NB4 (cell line): ENCODE measurements around the gene NR1H3.
A peak's percentile ranks its signal among the peaks of the same experiment; 100 is the strongest.

Source experiments
- DNase-seq: peaks from one replicate; pipeline ENCODE4 v3.0.0; 2010; ENCODE audit warnings: low read depth
- H3K4me3 ChIP-seq: one replicate; pipeline ENCODE4 v1.5.1; 2011; ENCODE audit warnings: mild to moderate bottlenecking, low read depth, low read length, moderate library complexity
- MYC ChIP-seq: IDR thresholded peaks from 2 replicates; pipeline ENCODE4 v1.6.1; 2011; ENCODE audit warnings: low read depth, low read length
- POLR2A ChIP-seq: IDR thresholded peaks from 2 replicates; pipeline ENCODE4 v1.6.1; 2011; ENCODE audit warnings: mild to moderate bottlenecking; ENCODE audit not compliant: insufficient read length; ENCODE audit errors: extremely low read depth
- TF ChIP-seq, protein P1 (sequence below): IDR thresholded peaks from 2 replicates; pipeline ENCODE4 v1.6.1; 2011; ENCODE audit warnings: low read depth, low read length
- TF ChIP-seq, protein P2 (sequence below): IDR thresholded peaks from one replicate; pipeline ENCODE4 v1.5.1; 2012; ENCODE audit warnings: low read depth, low read length

The NR1H3 gene

DNA sequence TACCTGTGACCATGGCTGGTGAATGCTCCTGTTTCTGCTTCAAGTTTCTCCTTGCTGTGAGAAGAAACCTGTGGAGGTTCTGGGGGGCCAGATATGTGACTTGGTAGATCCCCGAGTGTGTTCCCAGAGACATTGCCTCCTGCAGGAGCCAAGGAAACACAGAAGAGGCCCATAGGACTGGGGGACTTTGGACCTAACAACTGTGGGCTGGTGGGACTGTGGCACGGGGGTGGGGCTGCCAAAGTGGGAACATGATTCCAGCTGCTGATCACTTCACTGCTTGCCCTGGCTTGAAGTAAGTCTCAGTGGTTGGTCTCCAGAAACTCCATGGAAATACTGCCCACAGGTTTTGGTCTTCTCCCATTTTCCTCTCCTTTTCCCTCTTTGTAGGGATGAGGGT is 4.1 kb upstream of the NR1H3 start:
- H3K4me3 ChIP-seq, result no peak overlapping the region
- TF ChIP-seq MYC, result no peak
- TF ChIP-seq, protein P1, sequence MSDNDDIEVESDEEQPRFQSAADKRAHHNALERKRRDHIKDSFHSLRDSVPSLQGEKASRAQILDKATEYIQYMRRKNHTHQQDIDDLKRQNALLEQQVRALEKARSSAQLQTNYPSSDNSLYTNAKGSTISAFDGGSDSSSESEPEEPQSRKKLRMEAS, result no peak
- no peak for DNase-seq

DNA sequence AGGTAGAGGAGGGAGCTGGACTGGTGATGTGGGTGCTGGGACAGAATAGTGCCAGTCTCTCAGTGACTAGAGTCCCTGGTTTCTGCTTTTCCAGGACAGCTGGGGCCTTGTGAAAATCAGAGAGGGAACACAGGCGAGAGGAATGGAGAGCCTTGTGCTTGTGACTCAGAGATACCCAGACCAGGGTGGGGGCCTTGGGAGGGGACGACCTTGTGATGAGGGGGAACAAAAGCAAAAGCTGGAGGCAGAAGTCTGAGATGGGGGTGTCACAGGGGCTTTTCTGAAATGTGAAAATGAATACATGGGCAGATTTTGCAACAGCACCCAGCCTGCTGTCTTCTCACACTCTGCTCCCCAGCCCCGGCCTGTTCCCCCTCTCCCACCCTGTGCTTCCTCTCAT is 3.4 kb upstream of the NR1H3 start:
- peak; percentile 25 for DNase-seq
- H3K4me3 ChIP-seq, result no peak overlapping the region
- no peak for TF ChIP-seq MYC
- TF ChIP-seq, protein P2, sequence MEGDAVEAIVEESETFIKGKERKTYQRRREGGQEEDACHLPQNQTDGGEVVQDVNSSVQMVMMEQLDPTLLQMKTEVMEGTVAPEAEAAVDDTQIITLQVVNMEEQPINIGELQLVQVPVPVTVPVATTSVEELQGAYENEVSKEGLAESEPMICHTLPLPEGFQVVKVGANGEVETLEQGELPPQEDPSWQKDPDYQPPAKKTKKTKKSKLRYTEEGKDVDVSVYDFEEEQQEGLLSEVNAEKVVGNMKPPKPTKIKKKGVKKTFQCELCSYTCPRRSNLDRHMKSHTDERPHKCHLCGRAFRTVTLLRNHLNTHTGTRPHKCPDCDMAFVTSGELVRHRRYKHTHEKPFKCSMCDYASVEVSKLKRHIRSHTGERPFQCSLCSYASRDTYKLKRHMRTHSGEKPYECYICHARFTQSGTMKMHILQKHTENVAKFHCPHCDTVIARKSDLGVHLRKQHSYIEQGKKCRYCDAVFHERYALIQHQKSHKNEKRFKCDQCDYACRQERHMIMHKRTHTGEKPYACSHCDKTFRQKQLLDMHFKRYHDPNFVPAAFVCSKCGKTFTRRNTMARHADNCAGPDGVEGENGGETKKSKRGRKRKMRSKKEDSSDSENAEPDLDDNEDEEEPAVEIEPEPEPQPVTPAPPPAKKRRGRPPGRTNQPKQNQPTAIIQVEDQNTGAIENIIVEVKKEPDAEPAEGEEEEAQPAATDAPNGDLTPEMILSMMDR, result no peak
- TF ChIP-seq, protein P1, result no peak
- TF ChIP-seq POLR2A, result no peak

DNA sequence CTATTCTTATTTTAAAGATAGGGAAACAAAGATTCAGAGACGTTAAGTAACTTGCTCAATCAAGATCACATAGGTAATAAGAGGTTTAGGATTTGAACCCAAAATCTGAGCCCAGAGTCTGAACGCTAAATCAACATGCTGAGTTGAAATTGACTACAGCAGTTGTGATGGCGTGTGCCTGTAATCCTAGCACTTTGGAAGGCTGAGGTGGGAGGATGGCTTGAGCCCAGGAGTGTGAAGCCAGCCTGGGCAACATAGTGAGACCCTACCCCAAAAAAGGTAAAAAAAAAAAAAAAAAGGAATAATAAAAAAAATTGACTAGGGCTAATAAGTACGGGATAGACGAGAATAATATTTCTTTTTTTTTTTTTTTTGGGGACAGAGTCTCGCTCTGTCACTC is 1.4 kb upstream of the NR1H3 start:
- no peak for TF ChIP-seq MYC
- TF ChIP-seq, protein P2, result no peak
- TF ChIP-seq, protein P1, result no peak
- no peak for TF ChIP-seq POLR2A
- DNase-seq, result no peak
- no peak overlapping the region for H3K4me3 ChIP-seq

DNA sequence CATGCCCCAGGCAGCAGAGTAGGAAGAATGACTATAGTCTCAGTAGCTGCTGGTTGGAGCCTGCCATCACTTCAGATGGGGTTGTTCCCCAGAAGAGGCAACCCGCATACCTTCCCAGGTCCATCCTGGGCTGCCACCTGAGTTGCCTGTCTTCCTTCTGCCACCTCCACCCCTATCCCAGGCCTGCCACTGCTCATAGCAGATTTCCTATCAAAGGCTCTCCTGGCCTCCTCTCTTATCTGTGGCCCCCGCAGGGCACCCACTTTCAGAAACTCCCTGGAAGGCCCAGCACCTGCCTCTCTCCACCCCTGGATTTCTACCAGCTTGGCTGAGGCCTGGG is 649 bp upstream of the NR1H3 start:
- no peak overlapping the region for H3K4me3 ChIP-seq
- no peak for TF ChIP-seq MYC
- TF ChIP-seq, protein P1, result no peak
- TF ChIP-seq, protein P2, result no peak
- TF ChIP-seq POLR2A, result no peak
- no peak for DNase-seq

DNA sequence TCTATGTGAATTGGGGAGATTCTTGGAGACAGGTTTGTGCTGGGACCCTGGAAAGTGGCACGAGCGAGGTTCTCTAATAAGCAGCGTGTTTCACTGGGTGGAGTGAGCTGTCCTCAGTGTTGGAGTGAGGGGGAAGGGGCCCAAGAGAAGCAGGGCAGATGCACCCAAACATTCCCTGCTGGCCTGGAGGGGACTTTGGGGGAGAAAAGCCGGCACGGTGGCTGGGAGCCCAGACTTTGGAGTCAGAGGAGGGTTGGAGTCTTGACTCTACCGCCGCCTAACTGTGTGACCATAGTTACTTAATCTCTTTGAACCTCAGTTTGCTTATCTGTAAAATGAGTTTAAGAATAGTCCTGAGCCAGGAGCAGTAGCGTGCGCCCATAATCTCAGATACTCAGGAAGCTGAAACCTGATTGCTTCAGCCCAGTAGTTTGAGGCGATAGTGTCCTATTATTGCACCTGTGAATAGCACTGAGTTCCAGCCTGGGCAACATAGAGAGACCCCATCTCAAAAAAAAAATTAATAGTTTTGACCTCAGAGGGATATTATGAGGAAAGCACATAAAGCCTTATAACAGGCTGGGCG is 614 bp downstream of the NR1H3 start:
- no peak for TF ChIP-seq MYC
- TF ChIP-seq POLR2A, result no peak
- TF ChIP-seq, protein P2, result no peak
- TF ChIP-seq, protein P1, result no peak
- peak overlapping the region; percentile 49 for H3K4me3 ChIP-seq
- no peak for DNase-seq

DNA sequence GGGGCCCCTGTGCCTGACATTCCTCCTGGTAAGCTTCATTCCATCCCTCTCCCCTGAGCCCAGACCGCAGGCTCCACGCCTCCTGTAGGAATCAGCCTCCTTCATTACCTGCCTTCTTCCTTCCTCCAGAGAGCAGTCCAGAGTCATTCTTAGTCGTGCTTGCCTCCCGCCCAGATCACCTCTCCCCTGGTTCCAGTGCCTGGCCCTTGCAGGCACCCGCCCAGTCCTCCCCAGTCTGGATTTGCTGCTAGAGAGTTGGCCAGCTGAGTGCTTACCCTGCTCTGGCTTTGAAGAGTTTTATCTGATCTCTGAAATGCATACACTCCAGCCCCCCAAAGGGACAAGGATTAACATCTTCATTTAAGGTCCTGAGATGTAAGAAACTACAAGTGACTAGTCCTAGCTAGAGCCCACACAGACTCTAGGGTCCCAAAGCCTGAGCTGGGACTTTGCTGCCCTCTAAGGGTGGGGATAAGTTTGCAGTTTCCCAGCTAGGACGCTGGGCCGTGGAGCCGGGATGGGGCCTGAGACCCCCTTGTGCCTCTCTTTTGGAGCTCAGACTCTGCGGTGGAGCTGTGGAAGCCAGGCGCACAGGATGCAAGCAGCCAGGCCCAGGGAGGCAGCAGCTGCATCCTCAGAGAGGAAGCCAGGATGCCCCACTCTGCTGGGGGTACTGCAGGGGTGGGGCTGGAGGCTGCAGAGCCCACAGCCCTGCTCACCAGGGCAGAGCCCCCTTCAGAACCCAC is 1.6 kb downstream of the NR1H3 start:
- DNase-seq, result peak; percentile 61
- no peak overlapping the region for H3K4me3 ChIP-seq

More for the DNA sequence above, 1.6 kb downstream of the NR1H3 start:
- no peak for TF ChIP-seq MYC
- TF ChIP-seq, protein P1, result no peak
- TF ChIP-seq, protein P2, result peak; percentile 63
